ENCODE results near the gene WDR13.

Gene WDR13

GRCh38 chrX:48580662-48581061, 16.6 kb upstream of the WDR13 start:
- Mint-ChIP-seq H3K27me3 (no peaks in the 10 kb centered on the region), H3K27ac (no peak overlapping the region)

GRCh38 chrX:48584698-48585097, 12.6 kb upstream of the WDR13 start:
- Mint-ChIP-seq H3K27me3 (no peaks in the 10 kb centered on the region), H3K4me1 (peaks cover 3% of the 10 kb centered on the region), H3K27ac (no peak overlapping the region), H3K36me3 (peaks cover 5% of the 10 kb centered on the region), H3K9me3 (no peaks in the 10 kb centered on the region), H3K4me3 (no peak overlapping the region)
- ATAC-seq: no peak

More at GRCh38 chrX:48580662-48581061, 16.6 kb upstream of the WDR13 start:
- Mint-ChIP-seq H3K36me3 (peaks cover 35% of the 10 kb centered on the region), H3K9me3 (no peaks in the 10 kb centered on the region), H3K4me1 (peaks cover 18% of the 10 kb centered on the region), H3K4me3 (no peak overlapping the region)
- no peak for ATAC-seq

GRCh38 chrX:48589482-48590162, 7.7 kb upstream of the WDR13 start:
- Mint-ChIP-seq H3K9me3 (no peaks in the 10 kb centered on the region), H3K27me3 (no peaks in the 10 kb centered on the region), H3K27ac (no peak overlapping the region), H3K36me3 (no peaks in the 10 kb centered on the region), H3K4me3 (no peak overlapping the region), H3K4me1 (no peaks in the 10 kb centered on the region)
- no peak for ATAC-seq

- H3K4me3 Mint-ChIP-seq: no peak overlapping the region
- no peaks in the 10 kb centered on the region for H3K36me3 Mint-ChIP-seq
- no peaks in the 10 kb centered on the region for H3K9me3 Mint-ChIP-seq
- H3K27me3 Mint-ChIP-seq: no peaks in the 10 kb centered on the region
- no peak for ATAC-seq
- no peaks in the 10 kb centered on the region for H3K4me1 Mint-ChIP-seq
- no peak overlapping the region for H3K27ac Mint-ChIP-seq
Measured at GRCh38 chrX:48590203-48591103, 6.8 kb upstream of the WDR13 start.

- no peak for ATAC-seq
- no peak overlapping the region for H3K27ac Mint-ChIP-seq
- no peaks in the 10 kb centered on the region for H3K9me3 Mint-ChIP-seq
- no peaks in the 10 kb centered on the region for H3K36me3 Mint-ChIP-seq
- no peak overlapping the region for H3K4me3 Mint-ChIP-seq
- H3K27me3 Mint-ChIP-seq: no peaks in the 10 kb centered on the region
- no peaks in the 10 kb centered on the region for H3K4me1 Mint-ChIP-seq
Measured at GRCh38 chrX:48591255-48591791, 6.0 kb upstream of the WDR13 start.

GRCh38 chrX:48592971-48593370, 4.3 kb upstream of the WDR13 start:
- Mint-ChIP-seq H3K9me3 (no peaks in the 10 kb centered on the region), H3K27ac (no peak overlapping the region), H3K36me3 (no peaks in the 10 kb centered on the region), H3K27me3 (no peaks in the 10 kb centered on the region), H3K4me1 (peaks cover 6% of the 10 kb centered on the region), H3K4me3 (no peak overlapping the region)
- ATAC-seq: no peak

GRCh38 chrX:48595929-48596328, 1.4 kb upstream of the WDR13 start:
- H3K27ac Mint-ChIP-seq: no peak overlapping the region
- ATAC-seq: no peak
- no peaks in the 10 kb centered on the region for H3K27me3 Mint-ChIP-seq
- H3K4me1 Mint-ChIP-seq: peaks cover 14% of the 10 kb centered on the region
- no peak overlapping the region for H3K4me3 Mint-ChIP-seq
- no peaks in the 10 kb centered on the region for H3K9me3 Mint-ChIP-seq
- H3K36me3 Mint-ChIP-seq: no peaks in the 10 kb centered on the region

- peaks cover 8% of the 10 kb centered on the region for H3K36me3 Mint-ChIP-seq
- H3K4me1 Mint-ChIP-seq: peaks cover 14% of the 10 kb centered on the region
- H3K27ac Mint-ChIP-seq: peak overlapping the region; percentile 99
- no peaks in the 10 kb centered on the region for H3K9me3 Mint-ChIP-seq
- peak overlapping the region; percentile 98 for H3K4me3 Mint-ChIP-seq
- no peaks in the 10 kb centered on the region for H3K27me3 Mint-ChIP-seq
- ATAC-seq: no peak
Measured at GRCh38 chrX:48598614-48599013, 1.3 kb downstream of the WDR13 start.

- Mint-ChIP-seq H3K27me3 (no peaks in the 10 kb centered on the region), H3K36me3 (peaks cover 11% of the 10 kb centered on the region), H3K27ac (no peak overlapping the region), H3K9me3 (no peaks in the 10 kb centered on the region), H3K4me1 (peaks cover 14% of the 10 kb centered on the region), H3K4me3 (no peak overlapping the region)
- no peak for ATAC-seq
Measured at GRCh38 chrX:48599341-48599740, 2.0 kb downstream of the WDR13 start.

GRCh38 chrX:48600226-48600625, 2.9 kb downstream of the WDR13 start:
- H3K4me1 Mint-ChIP-seq: peaks cover 14% of the 10 kb centered on the region
- no peaks in the 10 kb centered on the region for H3K27me3 Mint-ChIP-seq
- ATAC-seq: no peak
- no peaks in the 10 kb centered on the region for H3K9me3 Mint-ChIP-seq
- no peak overlapping the region for H3K4me3 Mint-ChIP-seq
- H3K27ac Mint-ChIP-seq: no peak overlapping the region
- peaks cover 19% of the 10 kb centered on the region for H3K36me3 Mint-ChIP-seq

GRCh38 chrX:48601741-48602394, 4.6 kb downstream of the WDR13 start:
- no peaks in the 10 kb centered on the region for H3K27me3 Mint-ChIP-seq
- H3K36me3 Mint-ChIP-seq: peaks cover 21% of the 10 kb centered on the region
- no peak overlapping the region for H3K4me3 Mint-ChIP-seq
- H3K9me3 Mint-ChIP-seq: no peaks in the 10 kb centered on the region
- H3K27ac Mint-ChIP-seq: no peak overlapping the region
- H3K4me1 Mint-ChIP-seq: peaks cover 14% of the 10 kb centered on the region
- ATAC-seq: no peak

GRCh38 chrX:48604701-48605100, 7.4 kb downstream of the WDR13 start:
- ATAC-seq: no peak
- no peaks in the 10 kb centered on the region for H3K4me1 Mint-ChIP-seq
- no peak overlapping the region for H3K4me3 Mint-ChIP-seq
- H3K27ac Mint-ChIP-seq: no peak overlapping the region
- H3K27me3 Mint-ChIP-seq: no peaks in the 10 kb centered on the region
- no peaks in the 10 kb centered on the region for H3K9me3 Mint-ChIP-seq
- H3K36me3 Mint-ChIP-seq: peaks cover 21% of the 10 kb centered on the region

GRCh38 chrX:48606091-48606490, 8.8 kb downstream of the WDR13 start:
- H3K27ac Mint-ChIP-seq: no peak overlapping the region
- peaks cover 21% of the 10 kb centered on the region for H3K36me3 Mint-ChIP-seq
- no peaks in the 10 kb centered on the region for H3K4me1 Mint-ChIP-seq
- ATAC-seq: no peak
- H3K4me3 Mint-ChIP-seq: no peak overlapping the region
- H3K27me3 Mint-ChIP-seq: no peaks in the 10 kb centered on the region
- no peaks in the 10 kb centered on the region for H3K9me3 Mint-ChIP-seq

GRCh38 chrX:48611703-48612102, 14.4 kb downstream of the WDR13 start:
- no peaks in the 10 kb centered on the region for H3K27me3 Mint-ChIP-seq
- ATAC-seq: no peak
- no peak overlapping the region for H3K27ac Mint-ChIP-seq
- no peaks in the 10 kb centered on the region for H3K4me1 Mint-ChIP-seq
- no peaks in the 10 kb centered on the region for H3K36me3 Mint-ChIP-seq
- no peaks in the 10 kb centered on the region for H3K9me3 Mint-ChIP-seq
- H3K4me3 Mint-ChIP-seq: no peak overlapping the region

- H3K4me1 Mint-ChIP-seq: no peaks in the 10 kb centered on the region
- no peaks in the 10 kb centered on the region for H3K9me3 Mint-ChIP-seq
- no peaks in the 10 kb centered on the region for H3K36me3 Mint-ChIP-seq
- no peaks in the 10 kb centered on the region for H3K27me3 Mint-ChIP-seq
- H3K27ac Mint-ChIP-seq: no peak overlapping the region
- no peak for ATAC-seq
- no peak overlapping the region for H3K4me3 Mint-ChIP-seq
Measured at GRCh38 chrX:48613502-48614160, 16.3 kb downstream of the WDR13 start.

Measured in stimulated activated memory B cell treated with anti-CD40 and anti-IgM and Interleukin-4, amounts not matched to agents 10 μg/mL and 1 μg/mL and 100 μg/mL, for 72 hours (primary cell).